HG03066 (cell line): ENCODE measurements around the gene COL4A1.

Experiments used
- ATAC-seq: cut with Tn5 transposase; IDR thresholded peaks from one replicate; pipeline ENCODE4 v1.9.1; 2021; ENCODE audit warnings: low read depth; ENCODE audit not compliant: unreplicated experiment

Gene COL4A1

DNA sequence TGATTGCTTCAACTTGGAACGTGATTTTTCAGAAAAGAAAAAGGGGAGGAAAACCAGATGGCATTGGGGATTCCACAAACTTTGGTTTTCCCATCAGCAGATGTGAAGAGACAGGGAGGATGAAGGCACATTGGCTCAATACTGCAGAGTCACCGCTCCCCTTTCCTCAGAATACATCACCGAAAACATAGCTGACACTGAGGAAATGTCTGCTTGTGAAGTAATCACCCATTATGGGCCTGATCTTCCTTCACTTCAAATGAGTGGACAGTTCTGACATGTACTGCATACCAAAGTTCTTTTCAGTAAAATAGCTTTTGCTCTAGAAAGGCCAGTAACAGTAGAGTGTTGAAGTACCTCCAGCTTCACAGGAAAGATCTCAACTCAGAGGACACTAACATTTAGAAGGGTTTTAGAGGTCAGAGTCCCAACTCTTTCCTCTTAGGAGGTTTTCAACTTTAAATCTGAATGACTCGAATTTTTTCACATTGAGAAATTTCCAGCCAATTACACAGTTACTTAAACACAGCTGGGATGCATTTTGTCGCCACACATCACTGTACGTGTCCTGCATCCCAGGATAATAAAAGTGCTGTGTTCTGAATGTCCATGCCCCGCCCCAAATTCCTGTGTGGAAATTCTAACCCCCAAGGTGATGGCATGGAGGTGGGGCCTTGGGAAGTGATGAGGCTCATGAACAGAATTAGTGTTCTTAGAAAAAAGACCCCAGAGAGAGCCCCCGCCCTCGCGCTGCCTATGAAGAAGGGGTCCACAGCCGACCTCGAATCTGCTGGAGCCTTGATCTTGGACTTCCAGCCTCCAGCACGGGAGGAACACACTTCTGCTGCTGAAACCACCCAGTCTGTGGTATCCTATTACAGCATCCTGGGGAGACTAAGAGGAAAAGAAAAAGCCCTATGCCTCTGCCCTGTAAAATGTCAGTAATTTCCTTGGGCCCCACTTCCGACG, 77.7 kb downstream of the COL4A1 start:
- no peak for ATAC-seq

DNA sequence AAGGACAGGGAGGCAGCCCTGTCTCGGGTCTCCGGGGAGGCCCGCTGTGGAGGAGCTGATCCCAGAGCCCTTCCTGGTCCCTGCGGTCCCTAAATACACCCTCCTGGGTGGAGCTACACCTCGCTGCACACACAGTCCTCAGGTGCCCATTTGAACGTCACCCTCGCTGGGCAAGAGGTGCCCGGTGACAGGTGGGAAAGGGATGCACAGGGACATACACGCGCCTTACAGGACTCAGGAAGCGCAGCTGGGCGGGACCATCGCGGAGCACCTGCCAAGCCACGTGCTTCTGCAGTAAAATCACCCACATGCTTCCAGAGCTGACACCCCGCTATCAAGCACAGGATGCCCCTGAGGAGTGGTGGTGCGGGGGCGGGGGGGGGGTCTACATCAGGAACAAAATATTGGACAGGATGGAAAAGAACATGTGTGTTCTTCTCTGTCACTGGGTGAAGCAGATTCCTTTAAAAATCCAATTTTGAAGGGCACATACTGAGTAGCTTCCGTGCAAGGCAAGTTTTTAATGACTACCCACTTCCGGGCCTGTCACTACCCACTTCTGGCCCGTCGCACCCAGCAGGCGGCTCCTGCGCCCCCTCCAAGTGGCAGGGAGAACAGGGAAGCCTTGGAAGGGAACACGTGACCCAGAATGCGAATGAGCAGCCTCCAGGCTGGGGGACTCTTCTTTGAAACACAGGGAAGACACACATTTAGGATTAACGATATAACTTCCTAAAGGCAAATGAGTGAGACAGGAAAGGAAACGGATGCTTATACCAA, 78.9 kb downstream of the COL4A1 start:
- ATAC-seq, result no peak

DNA sequence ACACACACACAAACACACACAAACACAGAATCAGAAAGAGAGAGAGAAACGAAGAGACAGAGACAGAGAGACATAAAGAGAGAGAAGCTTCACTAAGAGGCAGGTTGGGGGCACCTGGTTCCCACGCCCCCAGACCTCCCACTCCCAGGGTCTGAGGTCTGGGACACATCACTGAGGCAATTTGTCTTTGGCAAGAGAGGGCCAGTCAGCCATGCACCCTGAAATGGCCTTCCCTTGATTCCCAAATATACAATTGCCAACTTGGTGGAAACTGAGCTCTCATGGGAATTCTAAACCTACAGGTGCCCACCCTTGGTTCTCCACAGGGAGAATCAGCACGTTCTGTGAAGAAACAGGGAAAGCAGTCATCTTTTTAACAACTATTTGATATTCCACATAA, 79.5 kb downstream of the COL4A1 start:
- ATAC-seq, result no peak

DNA sequence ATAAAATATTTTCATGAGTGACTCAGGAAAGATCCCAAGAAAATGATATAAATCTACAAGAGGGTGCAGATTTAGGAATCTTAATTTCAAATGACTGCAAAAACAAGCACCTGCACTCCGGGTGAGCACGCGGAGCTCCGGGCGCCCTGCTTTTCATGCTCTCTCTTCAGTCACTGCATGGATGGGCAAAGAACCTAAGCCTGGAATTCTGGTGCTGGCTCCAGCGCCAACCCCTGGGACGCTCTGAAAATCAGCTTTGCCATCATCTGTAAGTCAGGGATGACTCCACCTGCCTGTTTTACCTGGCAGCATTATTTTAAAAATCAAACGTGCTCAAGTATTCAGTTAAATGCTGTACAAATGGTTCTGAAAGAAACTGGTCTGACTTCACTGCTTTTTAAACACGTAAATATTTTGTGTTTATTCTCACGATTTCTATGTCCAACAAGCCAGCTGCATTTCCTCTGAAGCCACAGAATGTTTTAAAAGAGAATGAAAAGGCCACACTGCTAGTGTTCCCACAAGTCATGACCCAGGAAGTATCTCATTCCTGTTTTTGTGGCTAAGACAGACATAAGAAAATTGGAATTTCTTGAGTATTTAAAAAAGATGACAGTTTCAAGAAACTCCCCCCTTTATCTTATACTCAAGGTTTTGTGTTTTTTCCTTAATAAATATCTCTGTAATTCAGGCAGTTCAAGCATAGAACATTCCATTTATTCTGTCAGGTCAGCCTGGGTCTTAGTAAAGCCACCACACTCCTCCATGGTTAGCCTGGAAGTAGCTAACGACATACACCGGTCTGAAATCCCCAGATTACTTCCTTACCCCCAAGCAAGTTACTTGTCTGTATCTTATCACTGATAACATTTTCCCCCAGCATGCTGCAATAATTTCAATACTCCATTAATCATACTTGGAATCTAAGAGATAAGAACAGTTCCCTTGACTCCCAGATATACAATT, 81.1 kb downstream of the COL4A1 start:
- no peak for ATAC-seq

DNA sequence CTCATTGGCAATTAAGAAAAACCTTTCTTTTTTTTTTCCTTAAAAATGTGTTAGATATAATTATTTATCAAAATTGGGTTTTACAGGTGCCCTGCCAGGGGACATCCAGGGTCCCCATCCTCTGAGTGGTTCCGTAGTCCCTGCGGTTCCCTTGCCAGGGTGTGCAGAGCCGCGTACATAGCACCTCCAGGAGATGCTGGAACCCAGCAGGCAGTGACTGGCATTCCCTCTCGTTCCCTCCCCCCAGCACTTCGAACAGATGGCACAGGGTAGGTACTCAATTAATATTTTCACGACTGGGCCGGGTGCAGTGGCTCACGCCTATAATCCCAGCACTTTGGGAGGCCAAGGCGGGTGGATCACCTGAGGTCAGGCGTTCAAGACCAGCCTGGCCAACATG, 82.0 kb downstream of the COL4A1 start:
- no peak for ATAC-seq

DNA sequence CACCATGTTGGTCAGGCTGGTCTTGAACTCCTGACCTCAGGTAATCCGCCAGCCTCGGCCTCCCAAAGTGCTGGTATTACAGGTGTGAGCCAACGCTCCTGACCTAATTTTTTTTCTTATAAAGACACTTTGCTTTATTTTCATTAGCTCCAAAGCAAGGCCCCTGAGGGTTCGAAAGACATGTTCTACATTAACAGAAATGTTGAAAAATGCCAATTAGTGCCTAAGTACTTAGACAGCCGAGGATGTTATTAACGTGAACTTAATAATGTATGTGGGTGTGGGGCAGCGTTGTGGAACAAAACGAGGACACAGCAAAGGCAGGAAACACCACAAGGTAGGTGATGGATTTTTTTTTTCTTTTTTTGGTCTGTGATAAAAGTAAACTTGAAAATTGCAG, 82.4 kb downstream of the COL4A1 start:
- no peak for ATAC-seq

DNA sequence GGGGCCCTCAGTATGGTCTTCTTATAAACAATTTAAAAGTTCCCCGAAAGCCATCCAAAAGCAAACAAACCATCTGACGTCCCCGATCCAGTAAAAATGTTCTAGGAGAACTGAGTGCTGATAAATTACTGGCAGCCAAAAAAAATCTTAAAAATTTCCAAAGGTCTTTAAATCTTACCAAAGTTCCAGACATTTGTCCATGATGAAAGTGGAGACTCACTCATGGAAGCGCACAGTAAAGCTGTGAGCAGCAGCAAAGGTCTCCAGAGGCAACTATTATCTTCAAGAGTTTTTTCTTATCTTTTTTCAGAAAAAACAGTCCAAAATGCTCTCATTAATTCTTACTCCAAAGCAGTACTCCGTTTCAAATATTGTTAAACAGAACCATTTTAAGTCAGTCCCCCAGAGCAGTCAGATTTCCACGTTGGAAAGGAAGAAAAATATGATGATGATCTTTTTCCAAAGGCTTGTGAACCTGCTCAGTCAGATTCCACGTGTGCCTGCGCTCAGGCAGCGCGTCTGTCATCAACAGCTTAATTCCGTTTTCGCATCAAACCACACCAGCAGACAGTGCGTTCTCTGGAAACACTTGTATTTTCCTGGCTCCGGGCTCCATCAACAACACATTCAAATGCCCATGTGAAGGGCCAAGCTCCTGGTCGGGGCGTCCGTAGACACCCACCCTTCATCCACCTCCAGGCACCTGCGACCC, 85.4 kb downstream of the COL4A1 start:
- peak; percentile 16 for ATAC-seq

DNA sequence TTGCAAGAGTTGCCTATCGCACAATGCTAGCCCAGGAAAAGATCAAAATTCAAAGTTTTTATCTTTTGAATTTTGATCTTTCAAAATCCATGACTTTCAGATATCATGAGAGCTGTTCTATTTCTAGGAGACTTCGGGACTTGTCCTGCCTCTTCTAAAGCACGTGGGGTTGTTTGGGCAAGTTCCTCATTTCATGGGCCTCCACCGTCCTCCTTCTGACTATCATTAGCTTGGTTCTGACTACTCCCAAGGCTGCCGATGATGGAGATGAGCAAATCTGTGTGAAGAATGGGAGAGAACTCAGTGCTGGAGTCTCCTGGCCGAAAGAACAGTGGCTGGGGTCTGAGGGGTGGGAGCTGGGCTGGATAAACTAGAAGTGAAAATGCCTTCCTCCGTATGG, 86.5 kb downstream of the COL4A1 start:
- ATAC-seq, result no peak

DNA sequence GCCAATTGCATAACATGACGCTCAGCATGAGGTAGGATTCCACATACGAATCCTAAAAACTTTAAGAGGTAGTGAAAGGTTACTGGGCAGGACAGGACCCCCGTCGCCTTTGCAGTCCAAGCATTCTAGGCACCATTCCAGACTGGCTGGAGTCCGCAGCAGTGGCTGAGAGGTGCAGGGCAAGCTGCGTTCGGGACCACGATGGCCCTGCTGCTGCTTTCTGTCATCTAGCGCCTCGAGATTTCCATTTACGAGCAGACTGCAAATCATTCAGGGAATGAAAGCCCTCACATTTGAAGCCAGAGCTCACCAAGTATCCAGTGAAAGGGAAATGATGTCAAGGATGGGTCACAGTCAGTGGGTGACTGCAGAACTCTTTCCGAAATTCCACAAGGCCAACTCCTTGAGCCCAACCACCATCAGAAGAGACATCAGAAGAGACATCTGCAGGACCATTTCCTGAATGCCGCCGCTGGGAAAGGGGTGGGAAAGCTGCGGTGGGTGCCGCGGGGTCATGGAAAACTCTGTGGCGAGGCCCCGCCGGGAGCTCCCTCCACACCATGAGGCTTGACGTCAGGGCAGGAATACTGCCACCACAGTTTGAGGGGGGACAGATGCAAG, 88.3 kb downstream of the COL4A1 start:
- no peak for ATAC-seq

DNA sequence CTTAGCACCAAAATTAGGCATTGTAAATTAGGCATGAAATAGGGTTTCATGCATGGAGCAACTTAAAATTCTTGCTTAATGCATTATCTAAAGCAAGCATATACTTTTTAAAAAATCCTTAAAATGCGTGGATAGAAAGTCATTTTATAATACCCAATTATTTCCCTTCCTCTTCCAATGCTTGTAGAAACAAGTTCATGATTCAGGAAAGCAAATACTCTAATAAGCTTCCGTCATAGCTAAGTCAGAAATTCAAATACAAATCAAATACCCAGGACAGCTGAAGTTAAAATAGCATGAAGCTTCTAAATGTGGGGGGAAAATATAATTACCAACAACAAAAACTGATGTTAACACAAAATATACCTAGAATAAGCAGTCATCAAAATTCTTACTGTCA, 89.1 kb downstream of the COL4A1 start:
- no peak for ATAC-seq

DNA sequence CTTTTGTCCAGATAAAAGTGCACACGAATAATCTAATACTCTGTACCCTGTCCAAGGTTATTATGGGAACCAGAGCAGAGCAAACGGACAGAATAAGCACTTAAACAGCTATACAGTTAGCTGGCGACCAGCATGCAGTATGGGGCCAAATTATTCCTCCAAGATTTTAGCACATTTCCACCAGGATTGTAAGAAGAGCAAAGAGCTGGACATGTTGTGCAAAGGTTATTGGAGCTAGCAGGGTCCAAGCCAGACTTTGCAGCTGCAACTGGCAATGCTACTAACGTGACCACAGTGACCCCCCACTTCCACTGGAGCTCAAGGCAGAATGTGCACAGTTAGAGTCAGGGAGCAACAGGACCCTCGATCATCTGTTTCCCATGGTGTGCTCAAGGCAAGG, 89.9 kb downstream of the COL4A1 start:
- no peak for ATAC-seq

DNA sequence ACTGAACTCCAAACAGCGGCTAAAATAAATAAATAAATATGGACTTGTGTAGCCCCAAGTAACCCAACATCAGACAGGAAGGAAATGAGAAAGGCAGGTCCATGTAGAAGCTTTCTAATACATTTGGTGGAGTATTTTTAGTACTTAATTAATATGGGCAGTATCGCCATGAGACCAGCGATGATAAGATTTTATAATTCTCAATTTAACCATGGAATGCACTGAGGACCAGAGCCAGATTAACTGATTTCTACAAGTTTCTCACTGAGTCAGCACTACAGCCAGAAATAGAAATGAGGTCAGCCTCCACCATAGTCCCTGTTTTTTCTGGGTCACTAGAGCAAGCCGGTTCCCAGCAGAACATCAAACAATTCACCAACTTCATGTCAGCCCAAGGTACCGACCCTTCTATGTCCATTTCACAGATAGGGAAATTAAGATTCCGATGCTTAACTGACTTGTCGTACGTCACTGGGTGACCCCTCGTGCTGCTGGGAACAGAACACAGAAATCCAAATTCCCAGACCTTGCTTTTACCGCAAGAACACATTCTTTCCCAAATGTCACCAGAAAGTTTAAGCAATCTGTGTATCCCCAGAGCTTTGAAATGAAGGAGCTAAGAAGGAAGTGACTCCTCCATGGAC, 90.4 kb downstream of the COL4A1 start:
- ATAC-seq, result no peak

DNA sequence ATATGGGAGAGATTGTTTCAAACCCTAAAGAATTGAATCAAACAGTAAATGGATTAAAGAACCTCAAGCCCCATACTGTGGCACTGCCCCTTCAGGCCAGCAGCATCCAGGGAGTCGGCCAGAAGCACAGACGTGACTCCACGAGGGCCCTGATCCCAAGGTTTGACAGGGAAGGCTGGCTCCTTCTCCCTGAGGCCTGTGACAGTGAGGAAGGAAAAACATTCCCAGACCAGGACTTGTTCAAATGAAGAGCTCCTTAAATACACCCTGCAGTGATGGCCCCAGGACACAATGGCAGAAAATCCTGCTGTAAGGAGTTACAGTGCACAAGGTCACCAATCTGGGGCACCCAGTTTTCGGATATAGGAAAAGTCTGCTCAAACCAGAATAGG, 91.0 kb downstream of the COL4A1 start:
- no peak for ATAC-seq

DNA sequence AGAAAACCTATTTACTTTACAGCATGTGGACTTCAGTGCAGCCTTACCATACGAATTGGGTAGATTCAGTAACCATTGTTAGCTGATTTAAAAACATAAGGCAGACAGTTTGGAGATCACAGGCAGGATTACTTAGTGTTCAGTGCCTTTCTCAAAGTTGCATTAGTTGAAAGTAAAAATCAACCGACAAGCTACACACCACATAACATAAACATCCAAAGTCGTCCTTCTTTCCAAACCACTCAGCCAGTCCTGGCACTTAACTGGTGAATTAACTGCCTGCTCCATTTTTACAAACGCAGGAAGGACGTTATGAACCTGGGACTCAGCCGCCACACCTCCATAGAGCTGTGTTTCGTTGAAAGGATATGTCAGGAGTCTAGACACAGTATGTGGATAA, 91.4 kb downstream of the COL4A1 start:
- no peak for ATAC-seq

DNA sequence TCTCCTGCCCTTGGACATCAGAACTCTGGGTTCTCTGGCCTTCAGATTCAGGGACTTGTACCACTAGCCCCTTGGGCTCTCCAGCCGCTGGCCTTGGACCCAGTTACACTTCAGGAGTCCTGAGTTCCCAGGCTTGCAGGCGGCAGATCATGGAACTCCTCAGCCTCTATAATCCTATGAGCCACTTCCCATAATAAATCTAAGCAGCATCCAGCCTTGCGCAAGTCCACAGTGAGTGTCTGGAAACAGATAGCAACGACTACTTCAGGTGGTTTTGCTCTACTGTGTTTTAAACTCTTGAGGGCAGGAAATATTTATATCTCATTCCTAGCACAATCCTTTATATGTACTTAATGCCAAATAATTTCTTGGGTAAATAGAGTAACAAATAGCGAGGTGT, 92.3 kb downstream of the COL4A1 start:
- ATAC-seq, result no peak

DNA sequence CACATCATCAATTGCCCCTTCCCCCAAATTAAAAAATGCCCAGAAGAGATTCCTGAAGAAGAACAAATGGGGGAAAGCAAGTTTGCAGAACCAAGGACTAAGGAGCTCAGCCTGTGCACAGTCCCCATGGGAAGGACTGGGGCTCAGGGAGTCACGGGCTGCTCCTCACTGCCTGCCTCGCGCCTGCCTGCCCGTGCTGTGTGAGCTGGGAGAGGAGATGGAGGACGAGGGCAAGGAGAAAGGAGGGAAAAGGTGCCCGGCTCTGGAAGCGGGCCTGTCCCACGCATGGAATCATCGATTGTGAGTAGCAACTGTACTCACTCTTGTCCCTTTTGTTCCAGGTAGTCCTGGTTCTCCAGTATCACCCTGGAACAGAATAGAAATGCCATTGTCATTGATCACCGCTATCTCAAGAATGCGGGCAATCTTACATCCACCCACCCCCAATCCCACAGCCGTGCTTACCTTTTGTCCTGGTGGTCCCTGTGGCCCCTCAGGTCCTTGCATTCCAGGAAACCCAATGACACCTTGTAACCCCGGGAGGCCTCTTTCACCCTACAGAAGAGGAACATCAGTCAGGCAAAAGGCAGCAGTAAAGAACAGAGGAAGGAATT, 93.4 kb downstream of the COL4A1 start:
- no peak for ATAC-seq

DNA sequence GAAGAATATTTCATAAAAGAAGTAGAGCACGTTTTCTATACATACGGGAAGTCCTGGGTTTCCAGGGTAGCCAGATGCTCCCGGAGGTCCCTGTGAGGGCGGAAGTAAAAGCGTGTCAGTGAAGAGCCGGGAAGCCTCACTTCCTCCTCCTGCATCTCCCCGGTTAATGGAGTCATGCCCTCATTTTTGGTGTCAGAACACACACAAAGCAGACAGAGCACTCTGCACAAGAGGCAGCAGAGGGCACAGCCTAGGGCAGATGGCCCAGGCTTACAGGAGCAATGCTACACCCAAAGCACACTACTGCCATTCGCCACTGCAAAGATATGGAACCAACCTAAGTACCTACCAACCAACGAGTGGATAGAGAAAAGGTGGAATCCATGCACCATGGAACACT, 94.4 kb downstream of the COL4A1 start:
- ATAC-seq, result no peak

DNA sequence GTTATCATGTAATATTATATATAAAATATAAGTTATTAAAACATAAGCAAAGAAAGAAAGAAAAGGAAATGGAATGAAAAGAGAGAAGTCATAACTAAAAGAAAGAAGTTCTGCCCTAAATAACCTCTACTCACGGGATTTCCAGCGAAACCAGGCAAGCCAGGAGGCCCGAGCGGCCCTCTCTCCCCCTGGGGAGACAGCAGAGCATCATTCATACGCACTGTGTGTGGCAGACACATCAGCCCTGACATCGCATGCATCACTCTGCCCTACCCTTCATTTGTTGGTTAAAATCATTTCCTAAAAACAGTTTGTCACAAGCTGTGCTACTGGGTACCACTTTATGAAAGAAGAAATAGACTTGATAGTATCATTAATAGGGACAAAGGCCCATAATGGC, 95.2 kb downstream of the COL4A1 start:
- ATAC-seq, result no peak

DNA sequence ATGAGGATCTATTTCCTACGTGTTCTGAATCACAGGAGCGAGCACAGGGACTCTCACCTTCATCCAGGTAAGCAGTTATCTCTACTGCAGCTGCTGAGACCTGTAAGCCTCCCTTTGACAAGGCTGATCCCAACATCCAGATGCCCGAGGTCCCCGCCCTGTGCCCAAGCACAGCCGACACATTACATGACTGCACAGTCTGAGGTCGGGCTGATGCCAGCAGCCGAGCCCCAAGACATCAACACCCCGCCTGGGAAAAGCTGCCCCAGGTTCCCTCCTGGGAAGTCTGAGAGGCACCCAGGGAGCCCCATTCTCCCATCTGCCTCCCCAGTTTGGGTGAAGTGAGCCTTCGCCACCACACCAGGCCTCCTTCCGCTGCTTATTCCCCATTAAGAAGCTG, 95.9 kb downstream of the COL4A1 start:
- ATAC-seq, result no peak
